ENCODE results near the gene MACROD2.

- TF ChIP-seq CTCF (IDR thresholded peaks at IDR 0.05) (no peak), POLR2A (IDR thresholded peaks at IDR 0.05) (no peak)
Measured at GRCh38 chr20:14210146-14210545, 214.8 kb downstream of the MACROD2 start.
